Pancreas (tissue), 10 donors: Measurements from ENCODE around the gene DGKG. TPM values are rescaled to one million over a fixed set of nuclear protein-coding genes. Genes with fewer than 3 reads are reported as not detected.

ENCODE experiments used
- ATAC-seq, 4 donors: fragments of 200-7000 bp; cut with Tn5 transposase; one replicate each; pipeline versions ENCODE4 v1.8.0 to v1.9.1; 2020; ENCODE audit warnings: mild to moderate bottlenecking in 4 of 4, moderate library complexity in 4 of 4
- DNase-seq, 6 donors: peaks; one replicate each; pipeline ENCODE4 v3.0.0-alpha.2; 2020
- FAIRE-seq: peaks from 2 replicates; lab custom pipeline; 2012; peaks lifted over from hg19 to GRCh38; lab: Jason Lieb, UNC
- H3K27ac ChIP-seq, 4 donors: fragments of 200-600 bp; sonication (generic); 1 replicate in 3 of 4; 2 replicates in 1 of 4; pipeline versions ENCODE4 v1.5.0 to v1.8.0; 2020
- H3K27me3 ChIP-seq, 4 donors: fragments of 200-600 bp; one replicate each; pipeline ENCODE4 v1.8.0; 2021
- H3K36me3 ChIP-seq, 3 donors: fragments of 200-600 bp; sonication (generic) in 1 of 3; one replicate each; pipeline versions ENCODE4 v1.5.0 to v1.8.0; 2020 to 2021
- H3K4me1 ChIP-seq, 3 donors: fragments of 200-600 bp; one replicate each; pipeline ENCODE4 v1.8.0; 2021
- H3K4me3 ChIP-seq, 4 donors: fragments of 200-600 bp; sonication (generic) in 2 of 4; one replicate each; pipeline versions ENCODE4 v1.5.0 to v1.8.0; 2020 to 2021
- H3K9me3 ChIP-seq, 4 donors: fragments of 200-600 bp; one replicate each; pipeline ENCODE4 v1.8.0; 2021
- WGBS, 2 donors: extraction: QIAGEN DNeasy Blood & Tissue Kit; methylation state at CpG; one replicate each; pipeline ENCODE4 v1.1.7; 2013; 5-methylcytosine and 5-hydroxymethylcytosine counted together
- intact Hi-C, 3 donors: fragments of 100-400 bp; cut with DNase I; formaldehyde crosslinking; loops; one replicate each; pipeline versions ENCODE4 v1.11.1 to v1.14.2; 2022
- polyA plus RNA-seq, 2 donors: library from polyadenylated mRNA; stranded (reverse); fragments of 200-250 nt; gene quantifications; one replicate each; pipeline ENCODE4 v1.2.3, GENCODE V29; 2013
- total RNA-seq, 6 donors: library from RNA; stranded (reverse); fragmentation: NEBNext Ultra II Directional in 4 of 6; extraction: Animal tissue kit (Norgen Biotek cat#: 25700) in 4 of 6; gene quantifications; one replicate each; pipeline versions ENCODE4 v1.2.1 to v1.2.4, GENCODE V29; 2021 to 2023
- TF ChIP-seq, protein P1 (sequence below), 4 donors: fragments of 200-600 bp; sonication (generic) in 3 of 4; IDR thresholded peaks; one replicate each; pipeline versions ENCODE4 v1.5.0 to v1.8.0; 2021; ENCODE audit warnings: antibody characterized with exemption in 4 of 4
- donor health status: healthy with polysubstance abuse.
- donor health status: DM: no; HTN: no; CAD: no; lungs with moderate emphysema.
- donor health status: DM: no; HTN: no; CAD: no.
- donor health status: control.
- donor health status: control.
- donor health status: Bipolar disorder and iron deficiency.
- donor health status: DM: yes; HTN: yes; CAD: no.
- donor health status: DM: no; HTN: no; CAD: no.
- donor health status: DM: no; HTN: no; CAD: no.
- donor health status: DM: yes; HTN: yes; CAD: no.

DGKG gene
- total and polyA plus RNA-seq, 8 donors = 0.16 to 2.0 (median 0.88) TPM

DNA sequence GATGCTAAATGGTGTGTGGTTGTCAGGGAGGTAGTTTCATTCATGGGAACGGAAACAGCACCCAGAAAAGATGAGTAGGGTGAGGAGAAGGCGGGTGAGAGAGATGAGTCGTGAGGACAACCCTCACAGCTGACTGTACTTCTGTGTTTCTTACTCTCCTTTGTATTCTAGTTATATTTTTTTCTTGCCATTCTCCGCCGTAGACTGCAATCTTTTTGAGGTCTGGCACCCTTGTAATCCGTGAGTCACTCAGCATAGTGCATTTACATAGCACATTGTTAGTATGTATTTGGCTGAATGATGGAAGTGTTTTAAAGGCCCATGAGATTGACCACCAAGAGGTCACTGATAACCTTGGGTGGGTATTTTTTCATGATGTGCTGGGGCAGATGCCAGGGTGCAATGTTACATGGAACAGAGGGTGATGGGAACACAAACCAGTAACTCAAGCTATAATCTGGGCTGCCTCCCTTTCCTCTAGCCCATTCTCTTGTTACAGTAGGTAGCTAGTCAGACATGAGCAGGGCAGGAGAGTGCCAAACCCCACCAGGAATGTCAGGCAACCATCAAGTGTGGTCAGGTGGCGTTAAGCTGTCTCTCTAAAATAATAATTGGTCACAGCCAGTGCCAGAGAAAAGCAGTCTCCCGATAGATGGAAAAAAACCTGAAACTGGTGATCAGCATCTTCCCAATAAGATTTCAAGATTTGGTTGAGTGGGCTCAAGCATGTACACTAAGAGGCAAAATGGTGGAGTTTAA is 18.8 kb upstream of the DGKG start:
- no peak for ATAC-seq
- Histone ChIP-seq H3K36me3 (no peaks in the 10 kb centered on the region), H3K27ac (no peak overlapping the region), H3K4me1 (peaks cover 0 to 11% (median 4%) of the 10 kb centered on the region in 3 donors), H3K4me3 (no peak overlapping the region), H3K9me3 (no peaks in the 10 kb centered on the region), H3K27me3 (no peaks in the 10 kb centered on the region)
- WGBS, 2 donors = 89 to 94% methylated on average over 8 of the region's 8 CpGs
- no peak for FAIRE-seq
- TF ChIP-seq, protein P1, sequence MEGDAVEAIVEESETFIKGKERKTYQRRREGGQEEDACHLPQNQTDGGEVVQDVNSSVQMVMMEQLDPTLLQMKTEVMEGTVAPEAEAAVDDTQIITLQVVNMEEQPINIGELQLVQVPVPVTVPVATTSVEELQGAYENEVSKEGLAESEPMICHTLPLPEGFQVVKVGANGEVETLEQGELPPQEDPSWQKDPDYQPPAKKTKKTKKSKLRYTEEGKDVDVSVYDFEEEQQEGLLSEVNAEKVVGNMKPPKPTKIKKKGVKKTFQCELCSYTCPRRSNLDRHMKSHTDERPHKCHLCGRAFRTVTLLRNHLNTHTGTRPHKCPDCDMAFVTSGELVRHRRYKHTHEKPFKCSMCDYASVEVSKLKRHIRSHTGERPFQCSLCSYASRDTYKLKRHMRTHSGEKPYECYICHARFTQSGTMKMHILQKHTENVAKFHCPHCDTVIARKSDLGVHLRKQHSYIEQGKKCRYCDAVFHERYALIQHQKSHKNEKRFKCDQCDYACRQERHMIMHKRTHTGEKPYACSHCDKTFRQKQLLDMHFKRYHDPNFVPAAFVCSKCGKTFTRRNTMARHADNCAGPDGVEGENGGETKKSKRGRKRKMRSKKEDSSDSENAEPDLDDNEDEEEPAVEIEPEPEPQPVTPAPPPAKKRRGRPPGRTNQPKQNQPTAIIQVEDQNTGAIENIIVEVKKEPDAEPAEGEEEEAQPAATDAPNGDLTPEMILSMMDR (IDR thresholded peaks at IDR 0.05) = no peak
- no peak for DNase-seq
- intact Hi-C loops = no loop called here

DNA sequence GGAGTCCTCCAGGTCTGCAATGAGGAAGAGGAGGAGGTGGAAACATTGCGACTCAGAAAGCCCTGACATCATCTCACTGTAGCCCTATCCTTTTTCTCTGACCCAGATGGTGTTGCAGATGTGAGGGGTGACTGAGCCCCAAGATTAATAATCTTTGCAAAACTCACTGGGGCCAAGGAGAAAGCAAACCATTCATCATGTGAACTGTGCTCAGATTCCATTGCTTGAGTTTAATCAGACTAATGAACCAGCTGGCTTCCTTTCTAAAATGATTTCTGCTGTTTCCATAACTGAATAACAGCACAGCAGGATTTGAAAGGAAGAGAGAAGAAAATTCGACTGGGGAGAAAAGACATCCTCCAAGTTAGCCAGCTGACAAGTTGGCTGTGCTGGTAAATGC is 13.4 kb upstream of the DGKG start:
- ATAC-seq = no peak

DNA sequence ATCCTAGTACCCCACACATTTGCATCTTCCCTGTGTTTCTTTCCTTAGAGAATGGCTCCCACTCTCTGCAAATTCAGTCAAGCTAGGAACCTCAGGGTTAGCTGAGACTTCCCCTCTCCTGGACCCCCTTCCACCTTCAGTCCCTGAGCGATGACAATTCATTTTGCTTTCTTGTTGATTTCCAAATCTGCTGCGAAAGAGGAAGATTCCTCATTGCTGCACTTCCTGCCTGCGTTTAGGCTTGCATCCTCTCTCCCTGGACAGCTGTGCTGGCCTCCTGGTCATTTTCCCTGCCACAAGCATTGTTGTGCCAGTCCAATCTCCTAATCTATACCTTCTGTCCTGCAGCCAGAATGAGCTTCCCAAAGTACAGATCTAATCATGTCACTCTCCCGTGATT is 12.3 kb upstream of the DGKG start:
- no peak overlapping the region for H3K4me3 ChIP-seq
- 69 to 73% methylated on average over 4 of the region's 4 CpGs for WGBS, 2 donors
- FAIRE-seq = no peak
- no peaks in the 10 kb centered on the region for H3K9me3 ChIP-seq
- H3K27ac ChIP-seq = no peak overlapping the region
- no peaks in the 10 kb centered on the region for H3K36me3 ChIP-seq
- no peak for ATAC-seq
- intact Hi-C loops = no loop called here
- TF ChIP-seq, protein P1 (IDR thresholded peaks at IDR 0.05) = no peak
- H3K27me3 ChIP-seq = no peaks in the 10 kb centered on the region
- no peak for DNase-seq
- H3K4me1 ChIP-seq = no peaks in the 10 kb centered on the region

More for the DNA sequence above, 13.4 kb upstream of the DGKG start:
- Histone ChIP-seq H3K4me3 (no peak overlapping the region), H3K4me1 (no peaks in the 10 kb centered on the region), H3K9me3 (no peaks in the 10 kb centered on the region), H3K27ac (no peak overlapping the region), H3K27me3 (no peaks in the 10 kb centered on the region), H3K36me3 (no peaks in the 10 kb centered on the region)
- no peak for DNase-seq
- WGBS, 2 donors = 54 to 58% methylated on average over 2 of the region's 2 CpGs
- intact Hi-C loops = no loop called here
- no peak for FAIRE-seq
- TF ChIP-seq, protein P1 (IDR thresholded peaks at IDR 0.05) = no peak

DNA sequence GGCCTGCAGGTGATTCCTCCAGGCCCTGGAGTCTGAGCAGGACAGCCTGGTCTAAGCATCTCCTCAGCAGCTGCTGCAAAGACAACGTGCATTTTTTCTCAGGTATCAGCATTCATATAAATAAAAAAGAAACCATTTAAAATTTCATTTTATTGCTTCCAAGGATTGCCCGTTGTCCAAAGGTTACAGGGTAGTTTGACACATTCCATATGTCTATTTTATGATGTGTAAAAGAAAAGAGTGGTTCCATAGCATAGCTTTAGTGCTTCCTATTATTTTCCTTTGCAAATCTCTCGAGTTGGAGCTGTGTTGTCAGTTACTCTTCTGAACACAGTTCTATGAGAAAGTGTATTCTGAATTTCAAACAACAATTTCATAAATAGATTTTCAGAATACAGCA is 7.2 kb upstream of the DGKG start:
- Histone ChIP-seq H3K4me3 (no peak overlapping the region), H3K27ac (no peak overlapping the region), H3K4me1 (no peaks in the 10 kb centered on the region), H3K27me3 (no peaks in the 10 kb centered on the region), H3K9me3 (no peaks in the 10 kb centered on the region), H3K36me3 (no peaks in the 10 kb centered on the region)
- no peak for DNase-seq
- no peak for FAIRE-seq
- TF ChIP-seq, protein P1 (IDR thresholded peaks at IDR 0.05) = no peak
- 71 to 76% methylated on average over 3 of the region's 3 CpGs for WGBS, 2 donors
- intact Hi-C loops = no loop called here
- ATAC-seq = no peak

DNA sequence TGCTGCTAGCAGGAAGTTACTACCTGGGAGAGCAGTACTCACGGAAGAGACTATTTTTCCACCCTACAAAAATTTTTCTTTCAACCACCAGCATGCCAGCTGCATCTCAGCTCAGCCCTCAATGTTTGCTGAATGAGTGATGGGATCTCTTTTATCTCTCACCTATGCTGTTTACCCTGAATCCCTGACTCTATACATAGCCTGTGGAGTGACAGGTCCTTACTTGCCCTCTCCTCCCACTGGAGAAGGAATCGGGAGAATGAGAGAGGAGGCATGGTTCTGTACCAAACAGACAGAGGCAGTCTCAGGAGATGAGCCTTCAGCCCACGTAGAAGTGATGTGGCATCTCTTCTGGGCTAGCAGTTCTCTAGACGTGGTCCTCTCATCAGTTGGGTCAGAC is 6.7 kb upstream of the DGKG start:
- ATAC-seq (no peak), FAIRE-seq (no peak), DNase-seq (no peak)
- 70 to 78% methylated on average over 4 of the region's 4 CpGs for WGBS, 2 donors
- Histone ChIP-seq H3K4me3 (no peak overlapping the region), H3K9me3 (no peaks in the 10 kb centered on the region), H3K27me3 (no peaks in the 10 kb centered on the region), H3K36me3 (no peaks in the 10 kb centered on the region), H3K27ac (no peak overlapping the region), H3K4me1 (no peaks in the 10 kb centered on the region)
- TF ChIP-seq, protein P1 (IDR thresholded peaks at IDR 0.05) = no peak
- intact Hi-C loops = no loop called here
